Activated CD4-positive, CD25-positive, alpha-beta regulatory T cell treated with anti-CD3 and anti-CD28 coated beads, Interleukin-2, amount 50 U/mL, for 72 hours (primary cell): ENCODE results near the gene GIMAP7.
"Not testable (repeated sequence)": the region's sequence is repeated elsewhere in the genome, so short reads cannot be mapped to it uniquely, and the experiment has no call there.

Experiments
- DNase-seq: peaks from one replicate; pipeline ENCODE4 v3.0.0; 2021

GIMAP7 gene

GRCh38 chr7:150514748-150515222 is at the start of gene GIMAP7:
Gene GIMAP7 (plus strand): TSS chr7:150514872. CDS start chr7:150519975, 5,103 bp downstream.
- DNase-seq: peak; percentile 48

- no peak for DNase-seq
Measured at GRCh38 chr7:150464962-150465361, 49.7 kb upstream of the GIMAP7 start.

DNA sequence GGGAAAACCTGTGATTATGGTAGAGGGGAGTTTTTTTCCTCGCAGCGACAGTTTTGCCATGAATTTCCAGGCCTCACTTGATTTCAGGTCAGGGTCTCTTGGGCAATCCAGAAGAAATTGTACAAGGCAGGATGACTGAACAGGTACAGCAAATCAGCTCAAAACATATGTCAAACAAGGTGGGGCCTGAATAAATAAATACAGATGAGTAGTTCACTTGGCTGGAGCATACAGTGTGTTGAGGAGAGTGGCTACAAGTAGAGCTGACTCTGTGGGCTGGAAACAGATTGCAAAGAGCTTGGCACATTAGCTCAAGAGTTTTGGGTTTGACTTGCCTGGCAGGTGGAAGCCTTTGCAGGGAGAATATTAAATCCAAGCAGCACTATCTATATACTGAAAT is 49.3 kb upstream of the GIMAP7 start:
- no peak for DNase-seq

- DNase-seq: no peak
Measured at GRCh38 chr7:150466477-150466876, 48.2 kb upstream of the GIMAP7 start.

DNA sequence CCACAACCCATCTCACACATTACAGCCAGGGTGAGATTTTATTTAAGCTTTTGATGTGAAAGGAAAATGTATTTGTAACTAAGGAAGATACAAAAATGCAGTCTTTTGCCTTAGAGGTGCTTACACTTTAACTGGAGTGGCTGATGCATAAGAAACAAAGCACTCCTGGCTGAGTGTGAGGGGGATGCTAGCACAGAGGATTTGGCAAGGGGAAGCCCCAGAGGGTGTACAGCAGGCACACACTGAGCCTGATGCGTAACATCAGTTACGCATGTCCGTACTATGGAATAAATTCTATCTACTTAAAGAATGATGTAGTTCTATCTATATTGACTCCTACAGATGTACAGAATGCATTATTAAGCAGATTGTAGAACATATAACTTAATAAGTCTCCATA is 46.4 kb upstream of the GIMAP7 start:
- DNase-seq: no peak

DNA sequence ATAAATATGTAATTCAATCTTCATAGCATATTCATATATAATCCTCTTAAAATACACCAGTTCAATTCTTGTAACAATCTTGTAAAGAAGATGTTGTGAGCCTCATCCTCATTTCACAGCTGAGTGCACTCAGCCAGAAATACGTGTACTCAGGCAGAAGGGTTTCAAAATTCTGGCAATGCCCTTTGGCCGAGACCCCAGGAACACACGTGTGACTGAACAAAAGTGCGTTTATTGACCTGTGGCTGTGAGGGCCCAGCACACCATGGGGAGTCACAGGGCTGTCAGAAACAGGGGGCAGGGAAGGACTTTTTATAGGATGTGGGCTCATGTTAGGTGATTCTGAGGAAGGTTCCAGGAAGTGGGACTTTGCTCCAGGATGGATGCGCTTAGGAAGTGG is 42.8 kb upstream of the GIMAP7 start:
- DNase-seq: no peak

DNA sequence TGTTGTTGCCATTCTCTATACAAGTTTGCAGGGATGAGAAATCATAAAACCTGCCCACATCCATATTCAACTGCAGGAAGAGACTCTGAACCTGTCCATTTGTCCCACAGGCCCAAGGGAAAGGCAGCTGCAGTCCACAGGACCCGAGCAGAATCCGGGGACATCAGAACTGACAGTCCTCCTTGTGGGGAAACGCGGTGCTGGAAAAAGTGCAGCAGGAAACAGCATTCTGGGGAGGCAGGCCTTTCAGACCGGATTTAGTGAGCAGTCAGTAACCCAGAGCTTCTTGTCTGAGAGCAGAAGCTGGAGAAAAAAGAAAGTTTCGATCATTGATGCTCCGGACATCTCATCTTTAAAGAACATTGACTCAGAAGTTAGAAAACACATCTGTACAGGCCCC is 40.8 kb upstream of the GIMAP7 start:
- DNase-seq: no peak

GRCh38 chr7:150476285-150476684 is 38.4 kb upstream of the GIMAP7 start:
- DNase-seq: no peak

GRCh38 chr7:150476819-150477631 is 37.6 kb upstream of the GIMAP7 start:
- DNase-seq: no peak

GRCh38 chr7:150479023-150479716 is 35.5 kb upstream of the GIMAP7 start:
- no peak for DNase-seq

DNA sequence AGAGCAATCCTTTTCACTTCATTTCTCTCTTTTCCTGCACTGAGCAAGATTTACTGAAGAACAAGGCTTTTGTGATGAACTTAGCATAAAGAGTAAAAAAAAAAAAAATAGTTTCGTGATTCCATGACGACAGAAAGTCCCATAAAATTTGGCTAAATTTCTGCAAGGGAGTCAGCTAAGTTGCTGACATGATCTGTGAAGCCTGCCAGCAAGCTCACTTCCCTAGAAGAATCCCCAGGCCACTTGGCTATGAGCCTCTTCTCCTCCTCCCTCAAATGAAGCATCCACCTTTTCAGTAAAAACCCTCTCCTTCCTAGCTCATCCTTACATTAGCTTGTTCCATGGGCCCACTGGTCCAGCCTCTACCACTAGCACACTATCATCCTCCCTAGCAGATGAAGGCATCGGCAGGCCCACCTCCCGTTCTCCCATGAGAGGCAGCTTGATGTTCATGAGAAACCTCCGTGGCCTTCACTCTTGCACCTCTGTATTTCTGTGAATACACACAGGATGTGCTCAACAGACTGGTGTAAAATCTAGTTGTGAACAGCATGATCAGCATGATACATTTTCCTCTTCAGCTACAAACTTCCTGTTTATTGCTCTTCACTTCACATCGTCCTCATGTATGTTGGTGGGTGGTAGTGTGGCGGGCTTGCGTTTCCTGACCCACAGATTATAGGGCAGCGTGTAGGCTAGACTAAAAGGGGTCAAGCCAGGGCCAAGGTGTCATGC is 33.3 kb upstream of the GIMAP7 start:
- DNase-seq: no peak

DNA sequence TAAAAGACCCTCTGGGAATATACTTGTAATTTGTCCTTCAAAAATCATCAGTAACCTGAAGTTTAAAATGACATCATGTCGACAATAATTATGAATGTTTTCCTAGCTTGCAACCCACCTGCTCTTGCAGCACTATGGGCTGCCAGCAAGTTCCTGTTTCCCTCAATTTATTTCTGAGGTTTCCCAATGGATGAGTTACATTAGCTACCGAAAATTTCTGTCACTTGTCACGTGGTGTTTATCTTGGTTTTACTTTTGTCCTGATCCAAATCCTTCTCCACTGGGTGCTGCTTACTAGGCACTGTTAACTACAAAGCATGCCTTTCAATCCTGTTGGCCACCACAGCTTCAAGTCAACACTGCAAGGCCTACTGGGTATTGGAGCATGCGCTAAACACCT is 32.8 kb upstream of the GIMAP7 start:
- DNase-seq: no peak

DNA sequence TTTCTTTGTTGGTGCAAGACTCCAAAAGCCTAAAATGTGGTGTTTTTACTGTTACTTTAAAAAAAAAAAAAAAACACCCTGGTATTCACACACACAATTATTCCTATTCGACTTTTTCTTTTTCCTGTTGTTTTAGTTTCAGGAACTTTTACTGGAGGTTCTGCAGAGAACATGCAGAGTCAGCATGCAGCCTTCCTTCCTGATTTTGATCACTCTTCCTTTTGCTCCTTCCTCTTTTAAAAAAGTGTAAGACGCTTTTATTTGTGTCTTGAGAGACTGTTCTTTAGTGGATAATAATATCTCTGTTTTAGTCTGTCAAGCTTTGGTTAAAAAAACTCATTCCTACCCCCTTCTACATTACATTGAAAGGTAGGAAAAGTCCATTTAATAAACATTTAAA is 31.2 kb upstream of the GIMAP7 start:
- DNase-seq: not testable (repeated sequence)

GRCh38 chr7:150484071-150484470 is 30.6 kb upstream of the GIMAP7 start:
- not testable (repeated sequence) for DNase-seq

- no peak for DNase-seq
Measured at GRCh38 chr7:150487625-150488024, 27.0 kb upstream of the GIMAP7 start.

GRCh38 chr7:150489782-150490181 is 24.9 kb upstream of the GIMAP7 start:
- no peak for DNase-seq

DNA sequence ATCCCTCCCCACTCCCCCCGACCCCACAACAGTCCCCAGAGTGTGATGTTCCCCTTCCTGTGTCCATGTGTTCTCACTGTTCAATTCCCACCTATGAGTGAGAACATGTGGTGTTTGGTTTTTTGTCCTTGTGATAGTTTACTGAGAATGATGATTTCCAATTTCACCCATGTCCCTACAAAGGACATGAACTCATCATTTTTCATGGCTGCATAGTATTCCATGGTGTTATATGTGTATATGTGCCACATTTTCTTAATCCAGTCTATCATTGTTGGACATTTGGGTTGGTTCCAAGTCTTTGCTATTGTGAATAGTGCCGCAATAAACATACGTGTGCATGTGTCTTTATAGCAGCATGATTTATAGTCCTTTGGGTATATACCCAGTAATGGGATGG is 21.2 kb upstream of the GIMAP7 start:
- not testable (repeated sequence) for DNase-seq

GRCh38 chr7:150502519-150502918 is 12.2 kb upstream of the GIMAP7 start:
- no peak for DNase-seq

- DNase-seq: no peak
Measured at GRCh38 chr7:150503155-150503554, 11.5 kb upstream of the GIMAP7 start.

GRCh38 chr7:150503581-150503980 is 11.1 kb upstream of the GIMAP7 start:
- no peak for DNase-seq

- no peak for DNase-seq
Measured at GRCh38 chr7:150507947-150508602, 6.6 kb upstream of the GIMAP7 start.

GRCh38 chr7:150511048-150511447 is 3.6 kb upstream of the GIMAP7 start:
- DNase-seq: no peak

GRCh38 chr7:150513758-150514157 is 914 bp upstream of the GIMAP7 start:
- no peak for DNase-seq
